HG03469 (cell line): Measurements from ENCODE around the gene GTF3C5.
"Not testable (repeated sequence)": the region's sequence is repeated elsewhere in the genome, so short reads cannot be mapped to it uniquely, and the experiment has no call there.

Experiments
- ATAC-seq: cut with Tn5 transposase; IDR thresholded peaks from one replicate; pipeline ENCODE4 v1.9.1; 2021; ENCODE audit warnings: mild to moderate bottlenecking, moderate library complexity, moderate number of reproducible peaks; ENCODE audit not compliant: unreplicated experiment

Gene GTF3C5

GRCh38 chr9:133030317-133031129 is at the start of gene GTF3C5:
TSS of gene GTF3C5 (plus strand) at chr9:133030997. CDS start at chr9:133031012, 15 bp downstream.
- ATAC-seq = peak; percentile 92

DNA sequence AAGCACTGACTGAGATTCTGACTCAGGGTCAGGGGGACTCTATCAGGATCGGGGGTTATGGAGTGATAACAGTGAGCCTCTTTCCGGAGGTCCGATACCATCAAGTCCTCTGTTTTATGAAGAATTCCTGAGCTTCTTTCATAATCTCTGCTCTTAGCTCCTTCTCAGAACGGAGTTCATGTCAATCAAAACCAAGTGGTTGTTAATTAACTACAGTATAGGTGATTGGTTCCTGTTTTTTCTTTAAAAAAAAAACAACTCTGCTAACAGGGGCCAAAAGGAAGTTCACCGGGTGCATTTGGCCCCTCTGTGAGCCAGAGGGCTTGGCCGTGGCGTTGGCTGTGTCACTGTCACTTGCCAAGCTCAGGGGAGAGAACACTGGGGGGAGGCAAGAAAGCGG is 48.3 kb upstream of the GTF3C5 start:
- ATAC-seq = no peak

- ATAC-seq = no peak
Measured at GRCh38 chr9:132983491-132984201, 47.2 kb upstream of the GTF3C5 start.

DNA sequence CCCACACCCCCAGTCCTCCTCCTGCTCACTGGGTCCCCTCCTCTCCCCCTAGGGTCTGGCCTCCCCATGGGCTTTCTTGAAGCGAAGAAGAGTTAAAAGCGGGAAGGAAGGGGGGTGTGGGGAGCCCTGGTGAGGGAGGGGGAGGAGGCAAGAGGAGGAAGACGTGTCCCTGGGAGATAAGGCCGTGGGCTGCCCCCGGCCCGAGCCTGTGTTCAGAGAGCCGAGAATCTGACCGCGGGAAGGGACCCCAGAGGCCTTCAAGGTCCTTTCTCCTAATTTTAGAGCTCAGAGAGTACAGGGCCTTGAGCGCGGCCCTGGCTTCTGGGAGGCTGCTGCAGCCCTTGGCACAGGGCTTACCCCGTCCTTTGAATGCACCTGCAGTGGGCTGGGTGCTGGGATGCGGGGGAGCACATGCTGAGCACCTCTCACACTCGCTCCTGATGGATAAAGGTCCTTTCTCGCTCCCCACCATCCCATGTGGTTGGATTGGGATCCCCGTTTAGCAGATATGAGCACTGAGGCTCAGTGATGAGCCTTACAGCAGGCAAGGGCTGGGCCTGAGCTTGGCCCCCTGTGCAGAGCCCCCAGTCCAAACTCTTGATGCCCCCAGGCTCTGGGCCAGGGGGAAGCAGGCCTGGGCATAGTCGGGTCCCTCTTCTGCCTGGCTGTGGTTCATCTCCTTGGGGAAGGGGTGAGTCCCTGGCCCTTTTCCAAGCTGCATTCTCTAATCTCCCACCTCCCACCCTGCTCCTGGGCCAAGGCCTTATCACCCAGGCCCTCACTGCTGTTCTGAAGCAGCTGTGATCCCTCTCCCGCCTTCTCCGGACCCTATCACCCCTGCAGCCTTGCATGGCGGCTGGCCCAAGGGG is 46.4 kb upstream of the GTF3C5 start:
- ATAC-seq = no peak

DNA sequence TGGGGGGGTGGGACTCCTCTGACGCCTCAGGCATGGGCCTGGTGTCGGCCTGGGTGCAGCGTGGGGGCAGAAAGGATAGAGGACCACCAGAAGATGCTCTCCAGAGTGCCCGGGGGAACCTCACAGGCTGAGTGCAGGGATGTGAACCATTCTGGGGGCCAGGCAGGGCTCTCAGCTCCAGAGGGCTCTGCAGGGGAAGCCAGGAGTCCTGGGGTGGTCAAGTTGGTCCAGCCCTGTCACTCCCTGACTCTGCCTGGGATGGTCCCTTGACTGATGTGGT is 45.8 kb upstream of the GTF3C5 start:
- ATAC-seq = no peak

- no peak for ATAC-seq
Measured at GRCh38 chr9:132985489-132985888, 45.3 kb upstream of the GTF3C5 start.

DNA sequence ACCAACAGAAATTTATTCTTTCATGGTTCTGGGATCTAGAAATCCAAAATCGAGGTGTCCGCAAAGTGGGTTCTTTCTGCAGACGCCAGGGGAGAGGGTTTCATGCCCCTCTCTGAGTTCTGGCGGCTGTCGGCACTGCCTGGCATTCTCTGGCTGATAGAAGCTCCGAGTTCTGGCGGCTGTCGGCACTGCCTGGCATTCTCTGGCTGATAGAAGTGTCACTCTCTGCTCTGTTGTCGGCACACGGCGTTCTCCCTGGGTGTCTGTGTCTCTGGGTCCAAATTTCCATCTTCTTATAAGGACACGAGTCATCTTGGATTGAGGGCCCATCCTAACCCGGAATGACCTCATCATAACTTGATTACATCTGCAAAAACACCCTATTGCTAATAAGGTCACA is 44.7 kb upstream of the GTF3C5 start:
- ATAC-seq = no peak

DNA sequence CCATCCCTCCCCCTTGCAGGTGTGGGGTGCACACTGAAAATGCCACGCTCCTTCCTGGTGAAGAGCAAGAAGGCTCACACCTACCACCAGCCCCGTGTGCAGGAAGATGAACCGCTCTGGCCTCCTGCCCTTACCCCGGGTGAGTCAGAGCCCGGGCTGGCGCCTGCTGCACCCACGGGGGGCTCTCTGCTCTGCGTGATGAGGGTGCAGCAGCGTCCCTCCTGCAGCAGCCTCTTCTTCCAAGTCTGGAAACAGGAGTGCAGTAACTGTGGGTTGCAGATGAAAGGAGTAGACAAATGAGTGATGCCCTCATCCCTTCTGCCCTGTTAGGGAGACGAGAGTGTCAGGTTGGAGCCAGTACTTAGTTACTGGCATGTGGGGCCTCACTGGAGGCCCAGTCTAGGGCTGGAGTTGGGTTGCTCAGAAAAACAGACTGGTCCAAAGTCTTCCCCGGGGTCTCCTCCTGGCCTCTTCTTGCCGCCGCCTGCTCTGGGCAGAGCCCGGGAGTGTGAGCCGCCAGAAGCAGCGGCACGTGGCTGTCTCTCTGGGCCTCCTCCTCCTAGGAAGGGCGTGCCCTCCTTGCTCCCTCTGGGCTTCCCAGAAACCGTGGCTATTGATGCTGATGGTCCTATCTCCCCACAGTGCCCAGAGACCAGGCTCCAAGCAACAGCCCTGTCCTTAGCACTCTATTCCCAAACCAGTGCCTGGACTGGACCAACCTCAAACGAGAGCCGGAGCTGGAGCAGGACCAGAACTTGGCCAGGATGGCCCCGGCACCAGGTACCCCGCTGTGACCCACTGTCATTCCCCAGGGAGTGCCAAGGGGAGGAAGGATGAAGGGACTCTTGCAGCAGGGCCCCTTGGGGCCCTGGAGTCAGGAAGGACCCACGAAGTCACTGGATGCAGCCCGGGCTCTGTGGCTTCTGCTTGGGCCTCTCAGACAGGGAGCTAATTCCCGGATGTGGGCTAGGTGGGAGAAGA is 43.9 kb upstream of the GTF3C5 start:
- no peak for ATAC-seq

- no peak for ATAC-seq
Measured at GRCh38 chr9:132988244-132989013, 42.4 kb upstream of the GTF3C5 start.

- no peak for ATAC-seq
Measured at GRCh38 chr9:132989014-132989310, 41.8 kb upstream of the GTF3C5 start.

GRCh38 chr9:132989414-132989996 is 41.3 kb upstream of the GTF3C5 start:
- ATAC-seq = no peak

- ATAC-seq = not testable (repeated sequence)
Measured at GRCh38 chr9:132989998-132990557, 40.7 kb upstream of the GTF3C5 start.

- no peak for ATAC-seq
Measured at GRCh38 chr9:132990781-132991180, 40.0 kb upstream of the GTF3C5 start.

DNA sequence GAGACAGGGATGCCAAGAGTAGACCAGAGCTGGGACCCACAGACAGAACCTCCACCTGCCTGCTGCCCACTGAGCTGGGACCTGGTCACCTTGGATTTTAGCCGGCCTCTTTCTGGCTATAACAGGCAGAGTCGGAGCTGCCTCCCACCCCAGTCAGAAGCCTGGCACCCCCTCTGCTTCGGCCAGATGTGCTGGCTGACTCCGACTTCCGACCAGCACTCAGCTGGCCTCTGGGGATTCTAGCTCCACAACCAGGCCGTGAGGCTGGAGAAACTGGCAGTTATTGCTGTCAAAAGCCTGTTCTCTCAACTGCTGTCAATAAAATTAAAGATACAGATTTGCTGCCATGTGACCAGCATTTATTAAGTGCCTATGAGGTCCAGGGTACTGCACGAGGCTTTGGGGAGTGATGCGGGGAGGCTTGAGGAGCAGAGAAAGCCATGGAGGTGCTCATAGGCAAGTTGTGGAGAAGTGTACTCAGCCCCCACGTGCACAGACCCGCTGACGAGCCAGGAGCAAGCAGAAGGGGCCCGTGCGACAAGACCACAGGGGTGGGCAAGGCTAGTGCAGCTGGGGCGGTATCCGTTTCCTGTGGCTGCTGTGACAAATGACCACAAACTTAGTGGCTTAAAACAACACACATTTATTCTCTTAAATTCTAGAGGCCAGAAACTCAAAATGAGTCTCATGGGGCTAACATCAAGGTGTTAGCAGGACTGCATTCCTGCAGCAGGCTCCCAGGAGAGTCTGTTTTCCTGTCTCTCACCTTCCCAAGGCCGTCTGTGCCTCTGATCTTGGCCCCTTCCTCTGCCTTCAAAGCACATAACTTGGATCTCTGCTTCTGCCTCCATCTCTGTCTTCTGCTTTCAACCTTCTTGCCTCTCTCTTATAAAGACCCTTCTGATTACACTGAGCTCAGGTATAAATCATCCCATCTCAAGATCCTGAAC is 39.2 kb upstream of the GTF3C5 start:
- no peak for ATAC-seq

DNA sequence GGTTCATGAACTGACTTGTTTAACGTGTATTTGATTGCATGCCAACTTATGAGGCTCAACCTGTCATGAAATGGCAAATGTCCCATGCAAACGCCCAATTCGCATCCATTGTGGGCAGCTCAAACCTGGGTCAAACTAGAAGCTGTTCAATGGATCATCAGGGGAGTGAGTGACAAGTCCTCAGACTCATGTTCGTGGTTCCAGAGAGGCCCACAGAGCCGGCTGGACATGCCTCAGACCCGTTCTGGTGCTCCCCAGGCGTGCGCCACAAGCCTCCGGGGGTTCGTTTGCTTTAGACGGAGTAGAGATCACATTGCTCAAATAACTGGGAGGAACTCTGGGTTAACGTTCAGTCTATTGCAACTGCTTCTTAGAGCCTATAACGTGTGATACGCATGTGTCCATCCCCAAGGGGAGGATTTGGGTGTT is 37.3 kb upstream of the GTF3C5 start:
- ATAC-seq = no peak

DNA sequence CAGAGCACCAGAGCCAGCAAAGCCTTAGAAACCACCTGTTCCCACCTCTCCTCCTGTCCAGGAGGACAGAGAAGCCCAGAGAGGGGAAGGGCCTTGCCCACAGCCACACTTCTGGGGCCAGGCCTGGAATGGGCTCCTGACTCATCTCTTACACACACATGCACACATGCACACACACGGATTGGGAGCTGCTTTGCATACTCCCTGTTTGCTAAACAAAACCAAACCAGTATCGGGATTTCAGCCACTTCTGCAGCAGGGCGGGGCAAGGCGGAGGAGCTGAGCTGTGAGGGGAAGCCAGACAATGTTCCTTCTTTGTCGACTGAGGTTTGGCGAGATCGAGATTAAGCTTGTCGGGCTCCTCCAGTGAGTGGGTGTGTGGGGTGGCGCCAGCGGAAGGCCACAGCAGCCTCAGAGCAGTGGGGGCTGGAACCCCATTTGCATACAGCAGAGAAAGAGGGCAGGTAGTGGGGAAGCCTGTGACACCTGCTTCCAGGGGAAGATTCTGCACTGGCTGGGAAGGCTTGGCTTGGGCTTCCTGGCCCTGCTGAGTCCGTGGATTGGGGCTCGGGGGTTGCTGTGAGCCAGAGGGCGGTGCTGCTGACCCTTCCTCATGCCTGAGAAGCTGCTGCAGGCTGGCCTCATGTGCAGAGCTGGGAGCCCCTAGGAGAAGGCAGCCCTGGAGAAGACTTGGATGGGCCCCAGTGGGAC is 36.2 kb upstream of the GTF3C5 start:
- no peak for ATAC-seq

DNA sequence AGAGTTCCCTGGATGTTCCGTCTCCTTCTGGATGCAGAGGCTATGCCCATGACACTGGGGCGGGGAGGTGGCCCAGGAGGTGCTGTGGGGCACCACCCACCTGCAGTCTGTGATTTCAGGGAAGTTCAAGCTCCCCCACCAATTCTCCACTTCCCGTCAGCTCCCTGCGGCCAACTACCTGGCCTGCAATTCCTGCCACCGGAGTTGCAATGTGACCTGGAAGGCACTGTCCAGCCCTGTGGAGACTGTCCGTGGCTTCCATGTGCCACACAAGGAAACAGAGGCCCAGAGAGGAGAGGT is 35.7 kb upstream of the GTF3C5 start:
- ATAC-seq = no peak

DNA sequence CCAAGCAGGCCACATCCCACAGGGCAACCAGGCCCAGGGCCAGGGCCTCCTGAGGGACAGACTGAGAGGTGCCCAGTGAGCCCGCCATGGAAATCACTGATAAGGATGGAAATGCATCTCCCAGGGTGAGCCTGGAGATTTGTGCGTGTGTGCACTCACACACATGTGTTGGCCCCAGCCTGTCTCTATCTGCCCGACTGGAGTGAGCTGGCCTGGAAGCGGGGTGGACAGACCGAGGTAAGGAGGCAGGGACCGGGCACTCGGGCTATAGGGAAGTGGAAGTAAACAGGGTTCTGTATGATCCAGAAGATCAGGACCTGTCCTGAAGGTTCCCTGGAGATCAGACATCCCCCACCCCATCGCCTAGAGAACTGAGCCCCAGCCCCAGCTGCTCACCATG is 34.9 kb upstream of the GTF3C5 start:
- no peak for ATAC-seq
